Skeletal muscle tissue (tissue), 4 donors: ENCODE measurements around the gene BEGAIN. TPM values are rescaled to one million over a fixed set of nuclear protein-coding genes. Genes with fewer than 3 reads are reported as not detected.

Source experiments
- H3K27ac ChIP-seq: one replicate; pipeline ENCODE4 v1.7.0; 2013; ENCODE audit warnings: mild to moderate bottlenecking, low read depth, low read length, inconsistent platforms
- H3K27me3 ChIP-seq, 3 donors: one replicate each; pipeline ENCODE4 v1.7.0; 2013; ENCODE audit warnings: low read length in 3 of 3; ENCODE audit not compliant: control insufficient read depth in 3 of 3, insufficient read depth in 3 of 3
- H3K36me3 ChIP-seq, 3 donors: one replicate each; pipeline ENCODE4 v1.7.0; 2013; ENCODE audit warnings: low read length in 3 of 3; ENCODE audit not compliant: control insufficient read depth in 3 of 3, insufficient read depth in 3 of 3
- H3K4me1 ChIP-seq, 3 donors: one replicate each; pipeline ENCODE4 v1.7.0; 2013; ENCODE audit warnings: low read length in 3 of 3, mild to moderate bottlenecking in 3 of 3; ENCODE audit not compliant: control insufficient read depth in 3 of 3, insufficient read depth in 3 of 3
- H3K4me3 ChIP-seq, 3 donors: one replicate each; pipeline ENCODE4 v1.7.0; 2013; ENCODE audit warnings: low read length in 3 of 3
- H3K9ac ChIP-seq, 3 donors: one replicate each; pipeline ENCODE4 v1.7.0; 2013; ENCODE audit warnings: low read length in 3 of 3, mild to moderate bottlenecking in 3 of 3, moderate library complexity in 2 of 3, low read depth in 1 of 3
- H3K9me3 ChIP-seq, 3 donors: one replicate each; pipeline ENCODE4 v1.7.0; 2013; ENCODE audit warnings: low read length in 3 of 3; ENCODE audit not compliant: control insufficient read depth in 3 of 3
- total RNA-seq: library from RNA; depleted of rRNA; stranded (reverse); fragments of >200 nt; gene quantifications from one replicate; pipeline ENCODE4 v1.2.3, GENCODE V29; 2014
- donor health status: Osteomylitis.

BEGAIN gene
- total RNA-seq, 1 donor from 2014 or later = 1.0 TPM

- H3K4me1 ChIP-seq = peaks cover 3 to 5% (median 4%) of the 10 kb centered on the region in 3 donors
- H3K36me3 ChIP-seq = no peaks in the 10 kb centered on the region
- no peaks in the 10 kb centered on the region for H3K9me3 ChIP-seq
- no peak overlapping the region for H3K9ac ChIP-seq
- peaks cover 51 to 71% (median 69%) of the 10 kb centered on the region in 3 donors for H3K27me3 ChIP-seq
- no peak overlapping the region for H3K27ac ChIP-seq
- H3K4me3 ChIP-seq = no peak overlapping the region
Observed at GRCh38 chr14:100569734-100570286, 17.4 kb downstream of the BEGAIN start.

- Histone ChIP-seq H3K4me1 (peaks cover 3 to 5% (median 4%) of the 10 kb centered on the region in 3 donors), H3K27me3 (peaks cover 51 to 73% (median 69%) of the 10 kb centered on the region in 3 donors), H3K9ac (no peak overlapping the region), H3K4me3 (no peak overlapping the region), H3K9me3 (no peaks in the 10 kb centered on the region), H3K36me3 (no peaks in the 10 kb centered on the region), H3K27ac (no peak overlapping the region)
Observed at GRCh38 chr14:100568998-100569733, 18.1 kb downstream of the BEGAIN start.

GRCh38 chr14:100568164-100568997 lies 18.8 kb downstream of the BEGAIN start:
- peaks cover 3 to 5% (median 4%) of the 10 kb centered on the region in 3 donors for H3K4me1 ChIP-seq
- H3K27me3 ChIP-seq = peaks cover 51 to 74% (median 66%) of the 10 kb centered on the region in 3 donors
- peak overlapping the region in 1 of 3 donors; percentile 40 for H3K9ac ChIP-seq
- H3K27ac ChIP-seq = no peak overlapping the region
- H3K9me3 ChIP-seq = no peaks in the 10 kb centered on the region
- H3K36me3 ChIP-seq = no peaks in the 10 kb centered on the region
- H3K4me3 ChIP-seq = peak overlapping the region in 1 of 3 donors; percentile 60

- no peak overlapping the region for H3K9ac ChIP-seq
- peaks cover 51 to 70% (median 67%) of the 10 kb centered on the region in 3 donors for H3K27me3 ChIP-seq
Observed at GRCh38 chr14:100567877-100568163, 19.4 kb downstream of the BEGAIN start.

GRCh38 chr14:100567009-100567876 lies 20.0 kb downstream of the BEGAIN start:
- H3K4me3 ChIP-seq = peak overlapping the region; percentile 9 to 45 (median 24)
- no peaks in the 10 kb centered on the region for H3K36me3 ChIP-seq
- H3K9ac ChIP-seq = no peak overlapping the region
- H3K9me3 ChIP-seq = no peaks in the 10 kb centered on the region
- no peak overlapping the region for H3K27ac ChIP-seq
- H3K27me3 ChIP-seq = peaks cover 45 to 64% (median 64%) of the 10 kb centered on the region in 3 donors
- H3K4me1 ChIP-seq = peaks cover 3 to 5% (median 4%) of the 10 kb centered on the region in 3 donors

More at GRCh38 chr14:100567877-100568163, 19.4 kb downstream of the BEGAIN start:
- no peak overlapping the region for H3K27ac ChIP-seq
- H3K4me1 ChIP-seq = peaks cover 3 to 5% (median 4%) of the 10 kb centered on the region in 3 donors
- H3K9me3 ChIP-seq = no peaks in the 10 kb centered on the region
- peak overlapping the region in 1 of 3 donors; percentile 45 for H3K4me3 ChIP-seq
- H3K36me3 ChIP-seq = no peaks in the 10 kb centered on the region

GRCh38 chr14:100566586-100566985 lies 20.6 kb downstream of the BEGAIN start:
- Histone ChIP-seq H3K9me3 (no peaks in the 10 kb centered on the region), H3K27ac (no peak overlapping the region), H3K36me3 (no peaks in the 10 kb centered on the region), H3K9ac (no peak overlapping the region), H3K27me3 (peaks cover 40 to 59% (median 59%) of the 10 kb centered on the region in 3 donors), H3K4me1 (peaks cover 3 to 5% (median 4%) of the 10 kb centered on the region in 3 donors), H3K4me3 (peak overlapping the region in 2 of 3 donors; percentile 9 to 24)

- Histone ChIP-seq H3K27me3 (peaks cover 37 to 54% (median 54%) of the 10 kb centered on the region in 3 donors), H3K4me3 (no peak overlapping the region), H3K4me1 (peaks cover 3 to 5% (median 4%) of the 10 kb centered on the region in 3 donors), H3K27ac (no peak overlapping the region), H3K9ac (no peak overlapping the region), H3K9me3 (no peaks in the 10 kb centered on the region), H3K36me3 (no peaks in the 10 kb centered on the region)
Observed at GRCh38 chr14:100566119-100566518, 21.1 kb downstream of the BEGAIN start.

GRCh38 chr14:100565650-100566049 lies 21.6 kb downstream of the BEGAIN start:
- Histone ChIP-seq H3K27me3 (peaks cover 32 to 51% (median 50%) of the 10 kb centered on the region in 3 donors), H3K4me3 (no peak overlapping the region), H3K4me1 (peaks cover 3 to 5% (median 4%) of the 10 kb centered on the region in 3 donors), H3K27ac (no peak overlapping the region), H3K36me3 (no peaks in the 10 kb centered on the region), H3K9me3 (no peaks in the 10 kb centered on the region), H3K9ac (no peak overlapping the region)

GRCh38 chr14:100564512-100564911 lies 22.7 kb downstream of the BEGAIN start:
- Histone ChIP-seq H3K27me3 (peaks cover 24 to 42% (median 41%) of the 10 kb centered on the region in 3 donors), H3K9ac (no peak overlapping the region), H3K4me1 (peaks cover 3 to 5% (median 4%) of the 10 kb centered on the region in 3 donors), H3K9me3 (no peaks in the 10 kb centered on the region), H3K36me3 (no peaks in the 10 kb centered on the region), H3K27ac (no peak overlapping the region), H3K4me3 (no peak overlapping the region)
